GM12891 (cell line): ENCODE data around the gene SIDT2.

Experiments
- POLR2A ChIP-seq: IDR thresholded peaks from 2 replicates; pipeline ENCODE4 v1.6.1; 2011; ENCODE audit warnings: low read depth, low read length, control low read depth
- POLR2AphosphoS5 ChIP-seq: IDR thresholded peaks from 2 replicates; pipeline ENCODE4 v1.6.1; 2011; ENCODE audit warnings: low read depth, low read length, control low read depth
- POU2F2 ChIP-seq: IDR thresholded peaks from 2 replicates; pipeline ENCODE4 v1.6.1; 2011; ENCODE audit warnings: low read depth, mild to moderate bottlenecking, control low read depth, low read length, moderate library complexity
- SPI1 ChIP-seq: IDR thresholded peaks from 2 replicates; pipeline ENCODE4 v1.6.1; 2011; ENCODE audit warnings: low read depth, low read length, control low read depth
- TAF1 ChIP-seq: IDR thresholded peaks from 2 replicates; pipeline ENCODE4 v1.6.1; 2011; ENCODE audit warnings: low read depth, low read length, control low read depth

DNA sequence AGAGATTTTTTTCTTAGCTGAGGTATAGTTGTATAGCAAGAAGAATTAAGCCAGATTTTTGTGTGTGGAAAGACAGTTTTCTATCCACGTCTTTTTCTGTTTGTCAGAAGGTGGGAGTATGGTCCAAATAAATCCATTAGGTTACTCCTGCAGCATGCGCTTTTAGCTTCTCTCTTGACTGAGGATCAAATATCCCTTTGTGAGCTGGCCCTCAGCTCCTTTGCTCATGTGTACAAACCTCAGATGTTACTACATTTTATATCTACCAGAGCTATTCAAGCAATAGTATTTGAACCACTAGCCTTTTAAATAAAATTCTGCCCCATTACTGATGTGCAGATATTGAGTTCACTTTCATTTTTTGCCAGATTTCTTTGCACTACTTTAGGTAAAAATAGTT, 8.8 kb upstream of the SIDT2 start:
- TF ChIP-seq POLR2A = no peak
- no peak for TF ChIP-seq POLR2AphosphoS5
- no peak for TF ChIP-seq POU2F2
- no peak for TF ChIP-seq TAF1
- TF ChIP-seq SPI1 = no peak
